Erythroblast (primary cell): ENCODE results near the gene AKT3.

Experiments
- GATA1 ChIP-seq: IDR thresholded peaks from 2 replicates; pipeline ENCODE4 v1.6.1; 2011; ENCODE audit warnings: low read depth, mild to moderate bottlenecking, control low read depth, low read length, moderate library complexity
- POLR2A ChIP-seq: IDR thresholded peaks from 2 replicates; pipeline ENCODE4 v1.6.1; 2011; ENCODE audit warnings: mild to moderate bottlenecking, low read length

GRCh38 chr1:243742819-243743218, 107.2 kb downstream of the AKT3 start:
- no peak for TF ChIP-seq POLR2A
- TF ChIP-seq GATA1: no peak
